Memory B cell (primary cell): ENCODE data around the gene DGKG.

Source experiments
- ATAC-seq: fragments of 150-1000 bp; cut with Tn5 transposase; 2 replicates; pipeline ENCODE4 v1.10.0; 2021; ENCODE audit warnings: low read depth, mild to moderate bottlenecking, moderate library complexity
- DNase-seq, 2 donors: peaks; one replicate each; pipeline ENCODE4 v3.0.0; 2022; ENCODE audit warnings: low spot score in 2 of 2
- H3K27ac Mint-ChIP-seq: one replicate; pipeline ENCODE4 v1.8.0; 2022; ENCODE audit warnings: mild to moderate bottlenecking, moderate library complexity, mixed read lengths
- H3K27me3 Mint-ChIP-seq: one replicate; pipeline ENCODE4 v1.8.0; 2022; ENCODE audit warnings: mixed read lengths
- H3K36me3 Mint-ChIP-seq: one replicate; pipeline ENCODE4 v1.8.0; 2022; ENCODE audit warnings: mild to moderate bottlenecking, mixed read lengths
- H3K4me1 Mint-ChIP-seq: one replicate; pipeline ENCODE4 v1.8.0; 2022; ENCODE audit warnings: mixed read lengths
- H3K4me3 Mint-ChIP-seq: one replicate; pipeline ENCODE4 v1.8.0; 2022; ENCODE audit warnings: mild to moderate bottlenecking, moderate library complexity, mixed read lengths
- H3K9me3 Mint-ChIP-seq: one replicate; pipeline ENCODE4 v1.8.0; 2022; ENCODE audit warnings: mixed read lengths

The DGKG gene

GRCh38 chr3:186176373-186176990 is 185.6 kb downstream of the DGKG start:
- Mint-ChIP-seq H3K36me3 (peaks cover 25% of the 10 kb centered on the region), H3K4me3 (no peak overlapping the region), H3K9me3 (no peaks in the 10 kb centered on the region), H3K4me1 (peaks cover 3% of the 10 kb centered on the region), H3K27ac (no peak overlapping the region), H3K27me3 (no peaks in the 10 kb centered on the region)
- DNase-seq (no peak), ATAC-seq (no peak)

- no peaks in the 10 kb centered on the region for H3K27me3 Mint-ChIP-seq
Observed at GRCh38 chr3:186173224-186173815, 188.7 kb downstream of the DGKG start.

GRCh38 chr3:186172353-186172752 is 189.7 kb downstream of the DGKG start:
- peaks cover 20% of the 10 kb centered on the region for H3K36me3 Mint-ChIP-seq
- DNase-seq: no peak
- H3K4me1 Mint-ChIP-seq: peaks cover 14% of the 10 kb centered on the region
- H3K27ac Mint-ChIP-seq: no peak overlapping the region
- H3K27me3 Mint-ChIP-seq: no peaks in the 10 kb centered on the region
- no peak overlapping the region for H3K4me3 Mint-ChIP-seq
- H3K9me3 Mint-ChIP-seq: no peaks in the 10 kb centered on the region
- no peak for ATAC-seq

More at GRCh38 chr3:186173224-186173815, 188.7 kb downstream of the DGKG start:
- no peak overlapping the region for H3K4me3 Mint-ChIP-seq
- no peaks in the 10 kb centered on the region for H3K9me3 Mint-ChIP-seq
- H3K27ac Mint-ChIP-seq: no peak overlapping the region
- peaks cover 14% of the 10 kb centered on the region for H3K4me1 Mint-ChIP-seq
- no peak for DNase-seq
- peaks cover 24% of the 10 kb centered on the region for H3K36me3 Mint-ChIP-seq
- no peak for ATAC-seq

- peaks cover 14% of the 10 kb centered on the region for H3K4me1 Mint-ChIP-seq
- H3K36me3 Mint-ChIP-seq: peaks cover 19% of the 10 kb centered on the region
- no peak overlapping the region for H3K4me3 Mint-ChIP-seq
- H3K9me3 Mint-ChIP-seq: no peaks in the 10 kb centered on the region
- no peak overlapping the region for H3K27ac Mint-ChIP-seq
- DNase-seq: no peak
- no peak for ATAC-seq
- H3K27me3 Mint-ChIP-seq: no peaks in the 10 kb centered on the region
Observed at GRCh38 chr3:186171521-186171920, 190.5 kb downstream of the DGKG start.

- Mint-ChIP-seq H3K27me3 (no peaks in the 10 kb centered on the region), H3K4me1 (peaks cover 16% of the 10 kb centered on the region), H3K4me3 (no peak overlapping the region), H3K36me3 (peaks cover 23% of the 10 kb centered on the region), H3K27ac (no peak overlapping the region), H3K9me3 (peaks cover 1% of the 10 kb centered on the region)
- DNase-seq: no peak
- ATAC-seq: no peak
Observed at GRCh38 chr3:186170516-186170915, 191.5 kb downstream of the DGKG start.

- H3K4me3 Mint-ChIP-seq: no peak overlapping the region
- H3K36me3 Mint-ChIP-seq: peaks cover 26% of the 10 kb centered on the region
- no peak overlapping the region for H3K27ac Mint-ChIP-seq
- H3K4me1 Mint-ChIP-seq: peaks cover 16% of the 10 kb centered on the region
- no peak for DNase-seq
- no peak for ATAC-seq
- no peaks in the 10 kb centered on the region for H3K27me3 Mint-ChIP-seq
- peaks cover 1% of the 10 kb centered on the region for H3K9me3 Mint-ChIP-seq
Observed at GRCh38 chr3:186169379-186169778, 192.7 kb downstream of the DGKG start.

- Mint-ChIP-seq H3K36me3 (peaks cover 25% of the 10 kb centered on the region), H3K27me3 (no peaks in the 10 kb centered on the region), H3K27ac (no peak overlapping the region), H3K4me1 (peaks cover 16% of the 10 kb centered on the region), H3K9me3 (peaks cover 1% of the 10 kb centered on the region), H3K4me3 (no peak overlapping the region)
- no peak for ATAC-seq
- no peak for DNase-seq
Observed at GRCh38 chr3:186168976-186169375, 193.1 kb downstream of the DGKG start.

GRCh38 chr3:186167646-186168395 is 194.2 kb downstream of the DGKG start:
- ATAC-seq (no peak), DNase-seq (no peak)
- no peak overlapping the region for H3K4me3 Mint-ChIP-seq
- no peak overlapping the region for H3K27ac Mint-ChIP-seq
- H3K9me3 Mint-ChIP-seq: peaks cover 1% of the 10 kb centered on the region
- peaks cover 25% of the 10 kb centered on the region for H3K36me3 Mint-ChIP-seq
- H3K4me1 Mint-ChIP-seq: peaks cover 16% of the 10 kb centered on the region
- H3K27me3 Mint-ChIP-seq: no peaks in the 10 kb centered on the region

GRCh38 chr3:186166491-186167288 is 195.3 kb downstream of the DGKG start:
- H3K4me1 Mint-ChIP-seq: peaks cover 15% of the 10 kb centered on the region
- no peak overlapping the region for H3K27ac Mint-ChIP-seq
- no peak for ATAC-seq
- H3K4me3 Mint-ChIP-seq: no peak overlapping the region
- peaks cover 29% of the 10 kb centered on the region for H3K36me3 Mint-ChIP-seq
- peaks cover 1% of the 10 kb centered on the region for H3K9me3 Mint-ChIP-seq
- no peaks in the 10 kb centered on the region for H3K27me3 Mint-ChIP-seq
- DNase-seq: no peak

- no peak overlapping the region for H3K27ac Mint-ChIP-seq
- no peak for ATAC-seq
- no peak overlapping the region for H3K4me3 Mint-ChIP-seq
- H3K36me3 Mint-ChIP-seq: peaks cover 31% of the 10 kb centered on the region
- no peaks in the 10 kb centered on the region for H3K27me3 Mint-ChIP-seq
- H3K9me3 Mint-ChIP-seq: peaks cover 1% of the 10 kb centered on the region
- peaks cover 13% of the 10 kb centered on the region for H3K4me1 Mint-ChIP-seq
- DNase-seq: no peak
Observed at GRCh38 chr3:186166036-186166435, 196.0 kb downstream of the DGKG start.

GRCh38 chr3:186165331-186165730 is 196.7 kb downstream of the DGKG start:
- Mint-ChIP-seq H3K4me1 (peaks cover 8% of the 10 kb centered on the region), H3K9me3 (peaks cover 1% of the 10 kb centered on the region), H3K4me3 (no peak overlapping the region), H3K27ac (no peak overlapping the region), H3K36me3 (peaks cover 34% of the 10 kb centered on the region), H3K27me3 (no peaks in the 10 kb centered on the region)
- no peak for DNase-seq
- no peak for ATAC-seq

GRCh38 chr3:186164696-186165095 is 197.3 kb downstream of the DGKG start:
- no peaks in the 10 kb centered on the region for H3K27me3 Mint-ChIP-seq
- peaks cover 32% of the 10 kb centered on the region for H3K36me3 Mint-ChIP-seq
- no peak overlapping the region for H3K4me3 Mint-ChIP-seq
- ATAC-seq: no peak
- H3K9me3 Mint-ChIP-seq: peaks cover 1% of the 10 kb centered on the region
- H3K4me1 Mint-ChIP-seq: peaks cover 6% of the 10 kb centered on the region
- no peak overlapping the region for H3K27ac Mint-ChIP-seq
- DNase-seq: no peak

- H3K9me3 Mint-ChIP-seq: peaks cover 1% of the 10 kb centered on the region
- H3K4me3 Mint-ChIP-seq: no peak overlapping the region
- ATAC-seq (no peak), DNase-seq (no peak)
- H3K36me3 Mint-ChIP-seq: peaks cover 25% of the 10 kb centered on the region
- H3K4me1 Mint-ChIP-seq: peaks cover 3% of the 10 kb centered on the region
- H3K27me3 Mint-ChIP-seq: no peaks in the 10 kb centered on the region
- H3K27ac Mint-ChIP-seq: no peak overlapping the region
Observed at GRCh38 chr3:186162221-186162620, 199.8 kb downstream of the DGKG start.

GRCh38 chr3:186160691-186161243 is 201.3 kb downstream of the DGKG start:
- ATAC-seq: no peak
- Mint-ChIP-seq H3K27me3 (no peaks in the 10 kb centered on the region), H3K9me3 (no peaks in the 10 kb centered on the region), H3K27ac (no peak overlapping the region), H3K4me3 (no peak overlapping the region), H3K4me1 (no peaks in the 10 kb centered on the region), H3K36me3 (peaks cover 20% of the 10 kb centered on the region)
- DNase-seq: no peak
